ENCODE results near the gene KCNA5. TPM values are rescaled to one million over a fixed set of nuclear protein-coding genes. Genes with fewer than 3 reads are reported as not detected.

KCNA5 gene
- not detected for total RNA-seq

GRCh38 chr12:5043589-5044419 lies at the start of gene KCNA5:
TSS of gene KCNA5 (plus strand) at chr12:5043879. CDS start at chr12:5044148, 269 bp downstream.
- no peak for ATAC-seq (replicated peaks)
- H3K4me3 Mint-ChIP-seq, result no peak within 1 kb of the TSS
- H3K4me1 Mint-ChIP-seq, result no peaks in the 10 kb centered on the region
- H3K27ac Mint-ChIP-seq, result no peak within 1 kb of the TSS
- H3K36me3 Mint-ChIP-seq (ENCODE audit: low read depth), result no peaks in the 10 kb centered on the region
- peaks cover 37% of the 10 kb centered on the region for H3K27me3 Mint-ChIP-seq
- no peaks in the 10 kb centered on the region for H3K9me3 Mint-ChIP-seq

DNA sequence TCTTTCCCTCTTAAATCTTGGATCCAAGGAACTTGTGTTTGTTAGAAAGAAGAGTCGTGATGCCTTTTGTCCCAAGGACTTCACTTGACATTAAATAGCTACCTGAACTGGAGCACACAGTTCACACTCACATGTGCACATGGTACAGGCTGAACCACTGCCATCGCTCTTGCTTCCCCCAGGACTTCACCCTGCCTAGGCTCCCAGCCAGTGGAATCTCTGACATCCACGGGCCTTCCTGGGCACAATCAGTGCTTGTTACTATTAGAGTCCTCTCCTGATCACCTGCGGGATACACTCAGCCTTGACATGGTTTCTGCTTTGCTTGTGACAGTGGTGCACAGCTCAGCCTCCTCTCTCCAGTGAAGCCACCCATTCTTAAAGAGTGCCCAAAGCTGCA lies 49.1 kb upstream of the KCNA5 start:
- no peak overlapping the region for H3K27ac Mint-ChIP-seq

DNA sequence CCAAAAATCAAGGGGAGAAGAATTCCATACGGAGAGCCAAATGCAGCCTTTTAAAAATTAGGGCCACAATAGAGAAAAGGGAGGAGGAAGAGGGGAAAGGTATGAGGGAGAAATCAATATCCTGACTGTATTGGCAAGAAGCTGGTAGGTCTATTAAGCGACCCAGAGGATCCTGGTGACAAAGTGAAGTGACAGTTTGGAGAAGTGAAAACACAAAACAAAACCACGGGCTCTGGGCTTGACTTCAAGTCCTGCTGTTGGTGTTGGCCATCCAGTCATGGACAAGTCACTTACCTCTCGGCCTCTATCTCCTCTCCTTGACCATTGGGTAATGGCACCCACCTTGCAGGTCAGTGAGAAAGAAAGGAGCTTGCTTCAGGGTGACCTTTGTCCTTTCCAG lies 47.0 kb upstream of the KCNA5 start:
- Mint-ChIP-seq H3K36me3 (ENCODE audit: low read depth) (no peaks in the 10 kb centered on the region), H3K27me3 (peaks cover 26% of the 10 kb centered on the region), H3K4me3 (no peak overlapping the region), H3K27ac (no peak overlapping the region), H3K9me3 (no peaks in the 10 kb centered on the region), H3K4me1 (no peaks in the 10 kb centered on the region)
- ATAC-seq (replicated peaks), result no peak

More for the DNA sequence above, 49.1 kb upstream of the KCNA5 start:
- peaks cover 33% of the 10 kb centered on the region for H3K27me3 Mint-ChIP-seq
- no peaks in the 10 kb centered on the region for H3K9me3 Mint-ChIP-seq
- H3K36me3 Mint-ChIP-seq (ENCODE audit: low read depth), result no peaks in the 10 kb centered on the region
- H3K4me1 Mint-ChIP-seq, result no peaks in the 10 kb centered on the region
- no peak overlapping the region for H3K4me3 Mint-ChIP-seq
- ATAC-seq (replicated peaks), result no peak

DNA sequence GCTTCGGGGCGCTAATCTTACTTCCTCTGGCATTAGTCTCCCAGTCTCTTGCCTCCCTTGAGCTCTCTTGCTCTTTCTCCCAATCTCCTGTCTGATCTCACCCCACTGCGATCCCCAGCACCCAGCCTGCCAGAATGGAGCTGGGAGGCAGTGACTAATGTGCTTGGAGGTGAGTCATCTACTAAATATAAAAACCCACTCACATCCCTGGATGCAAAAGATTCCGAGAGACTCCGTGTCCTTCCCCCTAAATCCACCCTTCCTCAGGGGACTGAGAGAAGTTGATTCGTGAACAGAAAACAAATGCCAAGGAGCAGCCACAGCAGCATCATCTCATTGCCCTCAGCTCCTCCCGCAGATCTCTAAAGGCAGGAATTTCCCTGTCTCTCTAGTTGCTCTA lies 45.7 kb upstream of the KCNA5 start:
- Mint-ChIP-seq H3K9me3 (no peaks in the 10 kb centered on the region), H3K4me1 (no peaks in the 10 kb centered on the region)

DNA sequence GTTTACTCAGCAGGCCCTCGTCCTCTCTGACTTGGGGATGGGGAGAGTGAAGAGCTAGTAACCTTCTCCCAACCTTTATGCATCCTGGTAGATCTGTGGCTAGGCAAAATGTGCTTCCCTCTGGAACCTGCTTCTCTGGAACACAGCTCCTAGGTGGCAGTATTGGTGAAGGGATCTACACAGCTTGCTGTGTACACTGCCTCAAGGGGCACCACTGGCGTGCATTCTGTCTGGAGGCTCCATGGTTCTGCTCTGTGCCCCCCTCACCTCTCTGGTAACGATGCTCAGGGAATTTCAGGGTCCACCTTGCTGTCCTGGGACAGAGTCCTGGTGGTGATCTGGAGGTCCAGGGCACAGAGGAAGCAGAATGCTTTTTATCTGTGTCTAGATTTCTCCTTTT lies 43.5 kb upstream of the KCNA5 start:
- Mint-ChIP-seq H3K27me3 (peaks cover 20% of the 10 kb centered on the region), H3K36me3 (ENCODE audit: low read depth) (no peaks in the 10 kb centered on the region), H3K4me1 (no peaks in the 10 kb centered on the region), H3K9me3 (no peaks in the 10 kb centered on the region), H3K4me3 (no peak overlapping the region), H3K27ac (no peak overlapping the region)
- ATAC-seq (replicated peaks), result no peak

More for the DNA sequence above, 45.7 kb upstream of the KCNA5 start:
- H3K4me3 Mint-ChIP-seq, result no peak overlapping the region
- no peak overlapping the region for H3K27ac Mint-ChIP-seq
- H3K36me3 Mint-ChIP-seq (ENCODE audit: low read depth), result no peaks in the 10 kb centered on the region
- peaks cover 22% of the 10 kb centered on the region for H3K27me3 Mint-ChIP-seq
- ATAC-seq (replicated peaks), result no peak

GRCh38 chr12:5000658-5001385 lies 42.9 kb upstream of the KCNA5 start:
- ATAC-seq (replicated peaks), result no peak
- no peaks in the 10 kb centered on the region for H3K36me3 Mint-ChIP-seq (ENCODE audit: low read depth)
- H3K27ac Mint-ChIP-seq, result no peak overlapping the region
- H3K4me1 Mint-ChIP-seq, result no peaks in the 10 kb centered on the region
- H3K4me3 Mint-ChIP-seq, result no peak overlapping the region
- H3K27me3 Mint-ChIP-seq, result peaks cover 22% of the 10 kb centered on the region
- H3K9me3 Mint-ChIP-seq, result no peaks in the 10 kb centered on the region

- Mint-ChIP-seq H3K9me3 (no peaks in the 10 kb centered on the region), H3K27me3 (peaks cover 16% of the 10 kb centered on the region), H3K4me3 (no peak overlapping the region), H3K27ac (no peak overlapping the region), H3K36me3 (ENCODE audit: low read depth) (no peaks in the 10 kb centered on the region), H3K4me1 (no peaks in the 10 kb centered on the region)
- ATAC-seq (replicated peaks), result peak; percentile 42
These were observed 40.5 kb upstream of the KCNA5 start for GRCh38 chr12:5003025-5003666.

GRCh38 chr12:5008661-5009060 lies 35.0 kb upstream of the KCNA5 start:
- H3K9me3 Mint-ChIP-seq, result no peaks in the 10 kb centered on the region
- H3K4me1 Mint-ChIP-seq, result no peaks in the 10 kb centered on the region
- H3K27me3 Mint-ChIP-seq, result peaks cover 25% of the 10 kb centered on the region
- no peak overlapping the region for H3K27ac Mint-ChIP-seq
- ATAC-seq (replicated peaks), result no peak
- no peaks in the 10 kb centered on the region for H3K36me3 Mint-ChIP-seq (ENCODE audit: low read depth)
- no peak overlapping the region for H3K4me3 Mint-ChIP-seq

DNA sequence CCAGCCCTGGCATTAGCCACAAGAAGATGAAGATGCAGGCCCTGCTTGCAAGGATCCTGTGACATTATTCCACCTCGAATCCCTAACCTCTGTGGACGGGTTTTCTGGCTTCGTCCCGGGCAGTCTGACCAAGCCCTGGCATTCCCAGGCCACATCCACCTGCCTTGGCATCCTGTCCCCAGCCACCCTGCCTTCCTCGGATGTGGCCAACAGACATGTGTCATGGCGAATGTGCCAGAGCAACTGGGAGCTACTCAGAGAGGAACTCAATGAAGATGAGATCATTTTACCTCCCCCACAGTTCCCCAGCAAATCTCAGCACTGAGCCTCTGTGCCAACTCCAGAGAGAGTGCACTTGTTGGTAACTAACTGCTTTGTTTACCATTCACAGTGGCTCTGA lies 33.5 kb upstream of the KCNA5 start:
- no peak overlapping the region for H3K27ac Mint-ChIP-seq
- no peaks in the 10 kb centered on the region for H3K36me3 Mint-ChIP-seq (ENCODE audit: low read depth)
- no peaks in the 10 kb centered on the region for H3K9me3 Mint-ChIP-seq
- ATAC-seq (replicated peaks), result no peak
- peaks cover 26% of the 10 kb centered on the region for H3K27me3 Mint-ChIP-seq
- H3K4me1 Mint-ChIP-seq, result no peaks in the 10 kb centered on the region
- no peak overlapping the region for H3K4me3 Mint-ChIP-seq

DNA sequence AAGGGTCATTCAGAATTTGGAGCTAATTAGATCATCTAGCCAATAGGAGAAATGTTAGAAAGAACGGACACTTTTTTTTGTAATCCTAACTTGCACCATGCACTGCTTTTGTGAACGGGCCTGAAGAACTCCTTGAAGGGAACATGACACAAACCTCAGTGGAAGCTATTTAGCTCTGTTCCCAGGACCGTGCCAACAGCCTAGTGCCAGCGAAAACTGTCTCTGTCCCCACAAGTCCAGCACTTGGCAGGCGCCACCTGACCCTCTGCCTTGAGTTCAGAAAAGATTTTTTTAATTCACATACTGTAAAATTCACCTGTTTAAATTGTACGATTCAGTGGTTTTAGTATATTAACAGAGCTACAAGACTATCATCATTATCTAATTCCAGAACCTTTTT lies 31.3 kb upstream of the KCNA5 start:
- Mint-ChIP-seq H3K27me3 (peaks cover 23% of the 10 kb centered on the region), H3K27ac (no peak overlapping the region), H3K4me3 (no peak overlapping the region), H3K36me3 (ENCODE audit: low read depth) (no peaks in the 10 kb centered on the region), H3K9me3 (no peaks in the 10 kb centered on the region), H3K4me1 (no peaks in the 10 kb centered on the region)
- no peak for ATAC-seq (replicated peaks)

DNA sequence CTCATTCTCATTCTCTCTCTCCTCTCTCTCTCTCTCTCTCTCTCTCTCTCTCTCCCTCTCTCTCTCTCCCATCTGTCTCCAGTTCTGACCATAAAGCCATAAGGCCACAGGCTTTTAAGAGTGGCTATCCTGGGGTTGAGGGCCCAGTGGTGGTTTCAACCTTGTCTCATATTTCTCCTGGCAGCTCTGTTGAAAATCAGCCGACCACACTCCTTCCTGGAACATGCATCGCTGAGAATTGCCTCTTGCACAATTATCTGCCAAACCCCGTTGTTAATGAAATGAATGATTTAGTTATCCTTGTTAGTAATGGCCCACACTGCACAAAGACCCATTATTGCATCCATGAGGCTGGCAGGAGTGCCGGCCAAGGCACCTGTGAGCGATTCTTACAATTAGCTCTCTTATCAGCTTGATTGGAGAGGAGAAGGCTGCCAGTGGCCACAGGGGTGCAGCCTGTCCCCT lies 30.4 kb upstream of the KCNA5 start:
- H3K4me1 Mint-ChIP-seq, result no peaks in the 10 kb centered on the region
- peaks cover 23% of the 10 kb centered on the region for H3K27me3 Mint-ChIP-seq
- no peak overlapping the region for H3K4me3 Mint-ChIP-seq
- H3K27ac Mint-ChIP-seq, result no peak overlapping the region
- H3K36me3 Mint-ChIP-seq (ENCODE audit: low read depth), result no peaks in the 10 kb centered on the region
- no peaks in the 10 kb centered on the region for H3K9me3 Mint-ChIP-seq
- no peak for ATAC-seq (replicated peaks)

DNA sequence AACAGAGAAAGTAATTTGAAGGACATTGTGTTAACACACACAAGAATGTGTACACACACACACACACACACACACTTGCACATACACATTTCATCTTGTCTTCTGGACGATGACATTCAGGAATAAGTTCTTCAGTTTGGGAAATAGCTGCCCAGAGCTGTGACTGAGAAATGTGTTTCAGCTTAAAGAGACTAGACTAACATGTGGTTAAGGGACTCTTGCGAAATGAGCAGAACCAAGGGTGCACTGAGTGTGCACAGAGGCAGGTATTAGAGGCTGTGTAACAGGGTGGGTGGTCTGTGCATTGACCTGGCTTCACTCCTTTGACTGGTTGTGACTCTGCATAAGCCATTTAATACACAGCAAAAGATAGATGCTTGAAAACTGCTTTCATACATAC lies 29.4 kb upstream of the KCNA5 start:
- Mint-ChIP-seq H3K4me3 (no peak overlapping the region), H3K27ac (no peak overlapping the region), H3K36me3 (ENCODE audit: low read depth) (no peaks in the 10 kb centered on the region), H3K9me3 (no peaks in the 10 kb centered on the region), H3K27me3 (peaks cover 19% of the 10 kb centered on the region), H3K4me1 (no peaks in the 10 kb centered on the region)
- no peak for ATAC-seq (replicated peaks)

- Mint-ChIP-seq H3K27ac (no peak overlapping the region), H3K4me1 (no peaks in the 10 kb centered on the region), H3K27me3 (peaks cover 18% of the 10 kb centered on the region), H3K36me3 (ENCODE audit: low read depth) (no peaks in the 10 kb centered on the region), H3K9me3 (no peaks in the 10 kb centered on the region), H3K4me3 (no peak overlapping the region)
- ATAC-seq (replicated peaks), result peak; percentile 78
These were observed 27.8 kb upstream of the KCNA5 start for GRCh38 chr12:5015711-5016492.

DNA sequence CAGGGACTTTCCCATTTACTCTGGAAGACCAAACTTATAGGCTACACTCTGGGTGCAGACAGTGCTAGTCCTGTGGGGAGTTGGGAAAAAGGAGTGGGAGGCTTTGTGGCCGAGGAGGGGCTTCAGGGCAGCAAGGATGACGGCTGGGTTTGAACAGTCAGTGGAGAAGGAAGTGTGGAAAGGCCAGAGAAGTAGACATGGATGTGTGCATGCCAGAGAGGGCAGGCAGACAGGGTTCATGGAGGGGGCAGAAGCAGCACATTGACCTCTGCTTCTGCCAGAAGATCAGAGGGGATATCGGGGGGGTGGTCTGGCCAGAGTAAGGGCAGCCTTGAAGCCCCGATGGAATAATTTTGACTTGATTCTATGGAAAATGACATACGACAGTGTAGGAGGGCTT lies 27.2 kb upstream of the KCNA5 start:
- Mint-ChIP-seq H3K27me3 (peaks cover 19% of the 10 kb centered on the region), H3K36me3 (ENCODE audit: low read depth) (no peaks in the 10 kb centered on the region), H3K4me1 (no peaks in the 10 kb centered on the region), H3K4me3 (no peak overlapping the region), H3K9me3 (no peaks in the 10 kb centered on the region), H3K27ac (no peak overlapping the region)
- no peak for ATAC-seq (replicated peaks)
